Measurements from ENCODE around the gene LMF1. TPM values are rescaled to one million over a fixed set of nuclear protein-coding genes. Genes with fewer than 3 reads are reported as not detected.

Gene LMF1
- total RNA-seq, 2 experiments from 2014 or later: 17.0 to 31.4 TPM

- Histone ChIP-seq H2AFZ (ENCODE audit: low read length) (no peak overlapping the region; the same call in 1 of the 2 replicates), H3K9me3 (ENCODE audit: low read length) (no peaks in the 10 kb centered on the region), H3K79me2 (ENCODE audit: insufficient read depth, low read depth, low read length) (no peaks in the 10 kb centered on the region), H3K4me1 (ENCODE audit: insufficient read depth, low read length, poor library complexity, severe bottlenecking) (peaks cover 42% of the 10 kb centered on the region), H4K20me1 (ENCODE audit: insufficient read depth, low read length) (no peaks in the 10 kb centered on the region), H3K4me3 (ENCODE audit: low read depth, low read length, poor library complexity, severe bottlenecking) (no peak overlapping the region), H3K4me2 (ENCODE audit: low read length) (peak overlapping the region; percentile 61), H3K9me2 (ENCODE audit: insufficient read depth, low read length) (no peaks in the 10 kb centered on the region), H3K27ac (ENCODE audit: low read depth, low read length, poor library complexity, severe bottlenecking) (peak overlapping the region; percentile 89), H3K36me3 (ENCODE audit: insufficient read depth, low read length) (no peaks in the 10 kb centered on the region)
- POLR2A ChIA-PET: interaction anchor here (0.6 kb wide), 1 partner anchor 10 kb away, joined by 3 read pairs; no protein-coding TSS in a partner anchor
- CTCF ChIA-PET (ENCODE audit: unreplicated experiment): interaction anchor here (0.6 kb wide), 1 partner anchor 390 kb away, joined by 3 read pairs; no protein-coding TSS in a partner anchor
- BruUV-seq (replicated peaks): no TSS peak
- no peak for DNase-seq (ENCODE audit: low spot score)
- TF ChIP-seq, protein P1, sequence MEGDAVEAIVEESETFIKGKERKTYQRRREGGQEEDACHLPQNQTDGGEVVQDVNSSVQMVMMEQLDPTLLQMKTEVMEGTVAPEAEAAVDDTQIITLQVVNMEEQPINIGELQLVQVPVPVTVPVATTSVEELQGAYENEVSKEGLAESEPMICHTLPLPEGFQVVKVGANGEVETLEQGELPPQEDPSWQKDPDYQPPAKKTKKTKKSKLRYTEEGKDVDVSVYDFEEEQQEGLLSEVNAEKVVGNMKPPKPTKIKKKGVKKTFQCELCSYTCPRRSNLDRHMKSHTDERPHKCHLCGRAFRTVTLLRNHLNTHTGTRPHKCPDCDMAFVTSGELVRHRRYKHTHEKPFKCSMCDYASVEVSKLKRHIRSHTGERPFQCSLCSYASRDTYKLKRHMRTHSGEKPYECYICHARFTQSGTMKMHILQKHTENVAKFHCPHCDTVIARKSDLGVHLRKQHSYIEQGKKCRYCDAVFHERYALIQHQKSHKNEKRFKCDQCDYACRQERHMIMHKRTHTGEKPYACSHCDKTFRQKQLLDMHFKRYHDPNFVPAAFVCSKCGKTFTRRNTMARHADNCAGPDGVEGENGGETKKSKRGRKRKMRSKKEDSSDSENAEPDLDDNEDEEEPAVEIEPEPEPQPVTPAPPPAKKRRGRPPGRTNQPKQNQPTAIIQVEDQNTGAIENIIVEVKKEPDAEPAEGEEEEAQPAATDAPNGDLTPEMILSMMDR (conservative IDR thresholded peaks at IDR 0.05; ENCODE audit: low read length): no peak
- TF ChIP-seq EZH2phosphoT487 (IDR thresholded peaks at IDR 0.05; ENCODE audit: borderline replicate concordance, low read depth, low read length): no peak
- intact Hi-C loops (cut with micrococcal nuclease; ENCODE audit: unreplicated experiment): loop anchor here (5.0 kb wide), 1 partner anchor 639 kb away; the partner anchor contains the start of genes CRAMP1 and IFT140
Observed at GRCh38 chr16:973366-973765, 2.6 kb upstream of the LMF1 start.

- H3K4me2 ChIP-seq (ENCODE audit: low read length): no peak overlapping the region
- H3K36me3 ChIP-seq (ENCODE audit: insufficient read depth, low read length): no peaks in the 10 kb centered on the region
- TF ChIP-seq, protein P1 (conservative IDR thresholded peaks at IDR 0.05; ENCODE audit: low read length): no peak
- TF ChIP-seq EZH2phosphoT487 (IDR thresholded peaks at IDR 0.05; ENCODE audit: borderline replicate concordance, low read depth, low read length): no peak
- CTCF ChIA-PET (ENCODE audit: unreplicated experiment): no interaction called here
- H3K4me1 ChIP-seq (ENCODE audit: insufficient read depth, low read length, poor library complexity, severe bottlenecking): peaks cover 39% of the 10 kb centered on the region
- no peaks in the 10 kb centered on the region for H4K20me1 ChIP-seq (ENCODE audit: insufficient read depth, low read length)
- POLR2A ChIA-PET: interaction anchor here (0.9 kb wide), 1 partner anchor 169 kb away, joined by 3 read pairs; no protein-coding TSS in a partner anchor
- H3K79me2 ChIP-seq (ENCODE audit: insufficient read depth, low read depth, low read length): no peaks in the 10 kb centered on the region
- H3K9me3 ChIP-seq (ENCODE audit: low read length): no peaks in the 10 kb centered on the region
- no TSS peak for BruUV-seq (replicated peaks)
- H3K4me3 ChIP-seq (ENCODE audit: low read depth, low read length, poor library complexity, severe bottlenecking): no peak overlapping the region
- no peak for DNase-seq (ENCODE audit: low spot score)
- H3K27ac ChIP-seq (ENCODE audit: low read depth, low read length, poor library complexity, severe bottlenecking): no peak overlapping the region
- no peaks in the 10 kb centered on the region for H3K9me2 ChIP-seq (ENCODE audit: insufficient read depth, low read length)
- H2AFZ ChIP-seq (ENCODE audit: low read length): no peak overlapping the region
- intact Hi-C loops (cut with micrococcal nuclease; ENCODE audit: unreplicated experiment): loop anchor here (5.0 kb wide), 1 partner anchor 640 kb away; the partner anchor contains the start of genes CRAMP1 and IFT140
Observed at GRCh38 chr16:972316-973002, 1.7 kb upstream of the LMF1 start.

DNA sequence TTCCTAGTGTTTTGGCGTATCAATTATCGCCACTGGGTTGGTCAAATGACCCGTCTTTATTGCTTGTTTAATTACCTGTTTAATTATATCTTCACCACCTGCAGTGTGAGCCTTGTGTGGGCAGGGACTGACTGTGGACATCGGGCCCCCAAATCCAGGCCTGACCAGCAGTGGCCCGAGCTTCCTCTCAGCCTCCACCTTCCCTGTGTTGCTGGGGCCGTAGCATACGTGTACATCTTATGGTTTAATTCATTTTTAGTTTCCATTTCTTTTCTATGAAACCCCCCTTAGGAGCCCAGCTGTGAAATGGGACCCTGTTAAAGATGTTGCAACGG is 1.2 kb upstream of the LMF1 start:
- BruUV-seq (replicated peaks): no TSS peak
- H3K4me1 ChIP-seq (ENCODE audit: insufficient read depth, low read length, poor library complexity, severe bottlenecking): peaks cover 39% of the 10 kb centered on the region
- no peak for DNase-seq (ENCODE audit: low spot score)
- H3K36me3 ChIP-seq (ENCODE audit: insufficient read depth, low read length): no peaks in the 10 kb centered on the region
- H3K79me2 ChIP-seq (ENCODE audit: insufficient read depth, low read depth, low read length): no peaks in the 10 kb centered on the region
- H3K4me3 ChIP-seq (ENCODE audit: low read depth, low read length, poor library complexity, severe bottlenecking): no peak overlapping the region
- no peaks in the 10 kb centered on the region for H3K9me2 ChIP-seq (ENCODE audit: insufficient read depth, low read length)
- POLR2A ChIA-PET: interaction anchor here (0.9 kb wide), 1 partner anchor 168 kb away, joined by 3 read pairs; no protein-coding TSS in a partner anchor
- CTCF ChIA-PET (ENCODE audit: unreplicated experiment): no interaction called here
- TF ChIP-seq EZH2phosphoT487 (IDR thresholded peaks at IDR 0.05; ENCODE audit: borderline replicate concordance, low read depth, low read length): no peak
- TF ChIP-seq, protein P1 (conservative IDR thresholded peaks at IDR 0.05; ENCODE audit: low read length): no peak
- H2AFZ ChIP-seq (ENCODE audit: low read length): no peak overlapping the region
- no peaks in the 10 kb centered on the region for H3K9me3 ChIP-seq (ENCODE audit: low read length)
- no peak overlapping the region for H3K27ac ChIP-seq (ENCODE audit: low read depth, low read length, poor library complexity, severe bottlenecking)
- intact Hi-C loops (cut with micrococcal nuclease; ENCODE audit: unreplicated experiment): loop anchor here (5.0 kb wide), 1 partner anchor 640 kb away; the partner anchor contains the start of genes CRAMP1 and IFT140
- no peak overlapping the region for H3K4me2 ChIP-seq (ENCODE audit: low read length)
- H4K20me1 ChIP-seq (ENCODE audit: insufficient read depth, low read length): no peaks in the 10 kb centered on the region

Measured in OCI-LY7 (cell line).